Retina (tissue), 1 donor: ENCODE results near the gene ZFHX3.

Experiments used
- DNase-seq: peaks from one replicate; pipeline ENCODE4 v3.0.0-alpha.2; 2016

The ZFHX3 gene

DNA sequence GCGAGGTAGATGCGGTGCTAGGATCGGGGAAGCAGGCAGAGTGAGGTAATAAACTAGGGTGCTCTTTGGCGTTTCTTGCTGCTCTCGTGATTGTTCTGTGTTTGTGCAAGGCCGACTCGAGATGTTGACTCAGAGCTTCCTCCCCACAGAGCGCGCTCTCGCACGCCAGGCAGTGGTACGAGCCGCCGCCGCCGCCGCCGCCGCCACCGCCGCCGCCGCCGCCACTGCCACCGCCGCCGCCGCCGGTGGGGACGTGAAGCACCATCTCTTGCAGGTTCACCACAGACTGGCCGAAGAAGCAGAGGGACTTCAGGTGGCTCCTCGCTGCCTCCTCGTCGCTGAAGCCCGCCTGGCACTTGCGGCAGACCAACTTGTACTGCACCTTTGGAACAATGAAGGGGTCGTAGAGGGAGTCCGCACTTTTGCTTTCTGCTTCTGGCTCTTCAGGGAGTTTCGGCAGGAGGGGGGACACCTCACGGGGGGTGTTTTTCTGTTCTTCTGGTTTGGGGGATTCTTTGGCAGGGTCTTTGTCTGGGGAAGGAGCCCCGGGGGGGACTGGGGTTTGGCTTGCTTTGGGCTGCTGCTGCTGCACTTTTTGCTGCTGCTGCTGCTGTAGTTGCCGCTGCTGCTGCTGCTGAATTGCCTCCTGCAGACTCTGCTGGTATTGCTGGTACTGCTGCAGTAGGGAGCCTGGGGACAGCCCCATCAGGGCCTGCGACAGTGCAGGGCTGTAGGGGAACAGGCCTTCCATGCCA lies 260.2 kb downstream of the ZFHX3 start:
- DNase-seq, result peak; percentile 81

DNA sequence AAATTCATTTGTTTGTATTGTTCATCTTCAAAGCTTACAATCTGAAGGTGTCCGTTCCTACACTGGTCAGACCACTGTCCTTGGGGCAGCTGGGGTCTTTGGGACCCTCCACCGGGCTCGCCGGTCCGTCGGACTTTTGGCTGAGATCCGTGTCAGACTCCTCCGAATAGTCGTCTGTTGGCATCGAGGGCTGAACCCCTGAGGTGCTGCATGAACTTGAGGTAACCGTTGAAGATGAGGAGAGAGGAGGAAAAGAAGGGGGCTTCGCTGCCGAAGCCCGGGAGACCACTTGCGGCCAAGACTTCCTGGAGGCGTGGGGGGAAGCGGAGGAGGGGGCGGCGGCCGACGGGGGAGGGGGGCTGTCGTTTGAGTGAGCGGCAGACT lies 260.8 kb downstream of the ZFHX3 start:
- DNase-seq, result peak; percentile 61

DNA sequence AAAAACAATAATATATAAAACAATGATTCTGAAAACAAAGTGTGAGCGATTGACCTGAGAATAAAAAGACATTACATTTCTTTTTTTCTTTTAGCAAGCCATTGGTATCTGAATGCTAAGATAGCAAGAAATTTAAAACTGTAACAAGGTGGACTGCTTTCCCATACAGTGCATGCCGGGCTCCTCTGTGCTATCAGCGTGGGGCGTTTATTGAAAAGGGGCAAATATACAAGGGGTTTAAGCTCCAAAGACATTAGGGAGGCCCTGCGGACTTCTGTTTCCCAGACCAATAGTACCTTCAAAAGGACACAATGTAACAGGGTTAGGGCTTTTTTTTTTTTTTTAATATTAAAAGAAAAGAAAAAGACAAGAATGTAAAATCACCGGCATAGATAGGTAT lies 261.3 kb downstream of the ZFHX3 start:
- DNase-seq, result no peak

DNA sequence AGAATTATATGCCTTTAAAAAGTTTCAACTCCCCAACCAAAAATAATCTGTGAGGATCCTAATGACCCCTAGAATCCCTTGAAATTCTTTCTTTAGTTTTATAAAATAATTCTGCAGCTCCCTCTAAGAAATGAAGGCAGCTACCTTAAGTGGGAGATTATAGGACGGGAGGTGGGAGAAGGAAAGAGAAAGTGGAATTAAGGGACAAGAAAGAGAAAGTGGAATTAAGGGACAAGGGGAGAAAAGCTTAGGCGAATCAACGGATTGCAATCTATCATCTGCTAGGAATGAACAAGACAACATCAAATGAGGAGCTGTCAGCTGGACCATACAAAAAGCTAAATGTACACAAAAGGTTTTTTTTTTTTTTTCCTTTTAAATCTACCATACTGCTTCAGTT lies 262.0 kb downstream of the ZFHX3 start:
- no peak for DNase-seq

DNA sequence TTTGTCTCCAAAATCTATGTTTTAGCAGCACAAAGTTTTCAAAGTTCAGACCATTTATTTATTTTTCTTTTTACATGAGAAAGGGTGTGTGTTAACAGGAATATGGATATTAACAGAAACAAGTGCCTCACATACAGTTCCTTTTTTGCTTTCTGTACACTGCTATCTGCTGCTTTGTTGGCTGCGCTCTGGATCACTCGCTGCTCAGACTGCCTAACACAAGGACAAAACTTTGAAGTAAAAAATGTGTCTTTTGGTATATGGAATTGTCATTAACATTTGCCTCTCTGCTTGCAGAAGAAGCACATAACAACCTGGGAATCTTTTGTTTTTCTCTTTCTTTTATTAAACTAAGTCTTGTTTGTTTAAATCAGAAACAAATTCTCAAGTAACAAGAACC lies 262.8 kb downstream of the ZFHX3 start:
- DNase-seq, result no peak

DNA sequence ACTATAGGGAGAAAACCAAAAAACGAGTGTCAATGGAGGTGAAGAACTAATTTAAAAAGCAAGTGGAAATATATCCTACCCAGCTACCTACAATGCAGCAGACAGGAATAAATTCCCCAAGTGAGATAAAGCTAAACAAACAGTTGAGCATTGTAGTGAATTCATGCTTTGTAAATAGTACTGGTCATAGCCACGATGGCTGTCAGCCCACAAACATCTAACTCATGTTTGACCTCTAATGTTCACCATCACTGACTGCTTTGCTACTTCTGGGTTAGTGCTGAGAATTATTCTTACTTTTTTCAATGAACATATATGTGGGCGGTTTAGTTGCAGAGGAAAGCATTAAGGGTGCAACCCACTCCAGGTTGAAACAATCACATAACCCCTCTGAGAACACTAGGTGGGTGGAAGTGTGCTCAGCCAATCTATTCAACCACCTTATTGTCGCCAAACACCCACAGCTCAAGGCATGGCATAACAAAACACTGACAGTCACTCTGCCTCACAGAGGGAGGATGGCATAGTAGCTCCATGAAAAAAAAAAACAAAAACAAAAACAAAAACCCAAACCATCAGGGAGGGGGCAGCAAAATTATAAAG lies 264.1 kb downstream of the ZFHX3 start:
- no peak for DNase-seq

DNA sequence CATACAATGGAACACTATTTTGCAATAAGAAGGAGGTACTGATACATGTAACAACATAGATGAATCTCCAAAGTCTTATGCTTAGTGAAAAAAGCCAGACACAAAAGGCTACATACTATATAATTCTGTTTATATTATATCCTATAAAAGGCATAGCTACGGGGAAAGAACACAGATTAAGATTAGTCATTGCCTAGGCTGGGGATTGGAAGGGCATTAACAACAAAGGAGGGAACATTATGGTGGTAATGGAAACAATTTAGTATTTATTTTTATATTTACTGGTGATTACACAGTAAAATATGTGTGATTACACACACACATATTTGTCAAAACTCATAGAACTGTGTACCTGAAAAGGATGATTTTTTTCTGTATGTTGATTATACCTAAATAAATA lies 278.1 kb downstream of the ZFHX3 start:
- no peak for DNase-seq

DNA sequence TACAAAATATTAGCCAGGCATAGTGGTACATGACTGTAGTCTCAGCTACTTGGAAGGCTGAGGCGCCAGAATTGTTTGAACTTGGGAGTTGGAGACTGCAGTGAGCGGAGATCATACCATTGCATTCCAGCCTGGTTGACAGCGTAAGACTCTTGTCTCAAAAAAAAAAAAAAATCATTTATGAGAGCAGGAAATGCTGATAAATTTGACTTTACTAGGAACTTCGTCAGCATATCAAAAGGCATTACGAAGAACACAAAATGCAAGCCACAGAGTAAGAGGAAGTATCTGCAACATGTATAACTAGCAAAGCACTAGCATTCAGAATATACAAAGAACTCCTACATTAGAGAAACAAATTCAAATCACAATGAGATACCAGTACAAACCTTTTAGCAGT lies 279.3 kb downstream of the ZFHX3 start:
- no peak for DNase-seq

DNA sequence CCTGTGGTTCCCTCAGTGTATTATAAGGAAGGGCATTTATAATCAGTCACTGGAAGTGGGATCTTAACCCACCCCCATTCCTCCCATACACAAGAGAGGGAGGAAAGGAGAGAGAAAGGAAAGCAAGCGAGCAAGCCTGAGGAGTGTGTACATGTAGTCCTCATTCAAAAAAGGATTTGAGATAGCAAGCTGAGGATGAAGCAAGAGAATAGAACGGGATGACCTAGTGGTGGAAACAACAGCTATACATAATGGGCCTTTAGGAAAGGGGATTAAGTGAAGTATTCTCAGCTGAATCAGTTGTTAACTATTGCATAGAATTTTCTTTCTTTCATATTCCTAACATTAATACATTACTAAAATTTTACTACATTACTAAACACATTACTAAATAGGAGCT lies 281.4 kb downstream of the ZFHX3 start:
- no peak for DNase-seq

DNA sequence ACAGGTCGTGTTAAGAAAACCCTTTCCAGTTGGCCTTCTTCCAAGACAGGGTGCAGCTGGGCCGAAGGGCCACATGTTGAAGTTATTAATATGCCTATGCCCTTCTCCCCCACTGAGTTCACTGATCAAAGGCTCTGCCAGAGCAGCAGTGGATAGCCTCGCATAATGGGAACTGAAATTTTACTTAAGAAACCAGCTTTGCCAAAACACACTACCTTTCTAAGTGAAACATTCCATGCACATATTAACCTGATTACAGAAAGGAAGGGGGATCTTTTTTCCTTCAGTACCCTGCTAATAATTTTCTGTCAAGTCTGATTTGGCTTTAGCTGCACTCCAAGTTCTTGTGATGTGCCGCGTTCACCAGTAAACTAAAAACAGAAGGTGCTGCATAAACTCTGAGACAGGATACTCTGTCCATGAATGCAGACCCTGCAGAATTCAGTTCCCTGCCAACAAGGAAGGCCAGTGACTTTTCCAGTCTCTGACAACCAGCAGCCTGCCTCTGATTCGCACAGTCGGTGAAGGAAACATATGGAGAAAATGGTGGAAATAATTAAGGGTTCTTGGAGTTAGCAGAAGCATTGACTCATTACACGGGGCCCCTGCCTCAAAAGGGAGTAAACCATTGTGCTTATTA lies 283.8 kb downstream of the ZFHX3 start:
- DNase-seq, result peak; percentile 30

DNA sequence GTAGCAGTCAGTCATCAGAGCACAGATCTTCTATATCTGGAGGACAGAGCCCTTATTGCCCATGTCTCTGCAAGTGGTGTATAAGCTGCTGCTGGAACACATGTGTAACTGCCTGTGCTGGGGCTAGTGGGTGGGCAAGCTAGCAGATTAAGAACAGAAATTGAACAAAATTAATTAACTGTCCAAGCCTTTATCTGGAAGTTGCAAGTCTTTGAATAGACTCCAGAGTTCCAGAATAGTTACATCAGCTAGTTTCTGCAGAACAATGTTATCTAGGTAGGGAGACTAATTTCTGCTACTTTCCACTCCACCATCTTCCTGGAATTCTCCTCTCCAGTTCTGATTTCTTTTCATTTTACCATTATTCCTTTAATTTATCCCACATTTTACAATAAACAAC lies 287.3 kb downstream of the ZFHX3 start:
- DNase-seq, result no peak

DNA sequence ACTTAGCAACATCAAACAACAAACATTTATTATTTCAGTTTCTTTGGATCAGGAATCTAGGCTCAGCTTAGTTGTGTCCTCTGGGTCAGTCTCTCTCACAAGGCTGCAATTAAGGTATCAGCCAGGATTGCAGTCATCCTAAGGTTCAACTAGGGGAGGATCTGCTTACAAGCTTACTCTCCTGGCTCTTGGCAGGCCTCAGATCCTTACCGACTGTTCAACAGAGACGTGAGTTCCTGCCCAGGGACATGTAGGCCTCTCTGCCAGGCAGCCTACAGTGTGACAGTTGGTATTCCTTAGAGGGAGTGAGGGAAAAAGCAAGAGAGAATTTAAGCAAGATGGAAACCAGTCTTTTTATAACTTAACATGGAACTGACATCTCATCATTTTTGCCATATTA lies 294.0 kb downstream of the ZFHX3 start:
- DNase-seq, result no peak

DNA sequence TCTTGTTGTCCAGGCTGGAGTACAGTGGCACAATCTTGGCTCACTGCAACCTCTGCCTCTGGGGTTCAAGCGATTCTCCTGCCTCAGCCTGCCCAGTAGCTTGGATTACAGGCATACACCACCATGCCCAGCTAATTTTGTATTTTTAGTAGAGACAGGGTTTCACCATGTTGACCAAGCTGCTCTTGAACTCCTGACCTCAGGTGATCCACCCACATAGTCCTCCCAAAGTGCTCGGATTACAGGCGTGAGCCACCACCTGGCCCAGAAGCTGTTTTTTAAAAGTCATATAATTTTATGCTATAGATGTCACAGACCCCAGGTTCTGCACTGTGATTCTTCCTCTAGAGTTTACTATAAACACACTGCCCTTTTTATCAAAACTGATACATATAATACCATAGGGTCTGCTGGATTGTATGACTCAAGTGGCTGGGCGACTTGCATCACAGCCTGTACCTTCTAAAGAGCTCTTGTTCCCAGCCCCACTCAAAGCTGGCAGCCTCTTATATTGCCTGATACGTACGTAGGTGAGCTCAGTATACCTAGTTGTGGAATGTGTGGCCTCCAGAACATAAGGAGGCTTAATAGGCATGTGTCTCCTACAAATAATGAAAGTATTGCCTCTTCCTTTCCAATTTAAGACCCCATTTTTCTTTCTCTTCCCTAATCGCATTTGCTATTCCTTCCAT lies 295.8 kb downstream of the ZFHX3 start:
- DNase-seq, result no peak

DNA sequence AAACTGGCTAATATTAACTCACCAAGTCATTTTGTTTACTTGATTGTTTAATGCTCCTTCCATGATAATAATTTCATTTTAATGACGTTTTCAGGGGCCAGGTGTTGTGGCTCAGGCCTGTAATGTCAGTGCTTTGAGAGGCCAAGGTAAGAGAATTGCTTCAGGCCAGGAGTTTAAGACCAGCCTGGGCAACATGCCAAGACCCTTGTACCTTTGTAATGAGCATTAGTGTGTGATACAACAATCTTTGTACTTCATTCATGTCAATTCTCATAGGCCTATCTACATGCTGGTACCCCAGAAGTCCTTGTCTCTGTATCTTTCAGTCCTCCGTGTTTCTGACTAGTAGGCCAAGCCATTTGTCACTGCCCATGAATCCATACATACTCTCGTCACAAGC lies 296.9 kb downstream of the ZFHX3 start:
- no peak for DNase-seq

DNA sequence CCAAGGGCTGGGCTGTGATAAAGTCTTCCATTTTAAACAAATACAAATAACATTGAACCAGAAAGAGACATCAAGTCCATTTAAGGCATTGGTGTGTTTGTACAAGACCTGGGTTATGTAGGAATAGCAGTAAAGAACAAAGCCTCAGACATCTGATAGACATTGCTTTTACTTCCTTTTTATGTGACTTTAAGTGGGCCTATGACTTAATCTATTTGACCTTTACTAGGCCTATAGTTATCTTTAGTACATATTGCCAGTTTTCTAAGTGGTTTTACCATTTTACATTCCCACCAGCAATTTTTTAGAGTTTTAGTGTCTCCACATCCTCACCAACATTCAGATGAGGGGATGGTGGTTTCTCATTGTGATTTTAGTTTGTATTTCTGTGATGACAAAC lies 298.8 kb downstream of the ZFHX3 start:
- no peak for DNase-seq

DNA sequence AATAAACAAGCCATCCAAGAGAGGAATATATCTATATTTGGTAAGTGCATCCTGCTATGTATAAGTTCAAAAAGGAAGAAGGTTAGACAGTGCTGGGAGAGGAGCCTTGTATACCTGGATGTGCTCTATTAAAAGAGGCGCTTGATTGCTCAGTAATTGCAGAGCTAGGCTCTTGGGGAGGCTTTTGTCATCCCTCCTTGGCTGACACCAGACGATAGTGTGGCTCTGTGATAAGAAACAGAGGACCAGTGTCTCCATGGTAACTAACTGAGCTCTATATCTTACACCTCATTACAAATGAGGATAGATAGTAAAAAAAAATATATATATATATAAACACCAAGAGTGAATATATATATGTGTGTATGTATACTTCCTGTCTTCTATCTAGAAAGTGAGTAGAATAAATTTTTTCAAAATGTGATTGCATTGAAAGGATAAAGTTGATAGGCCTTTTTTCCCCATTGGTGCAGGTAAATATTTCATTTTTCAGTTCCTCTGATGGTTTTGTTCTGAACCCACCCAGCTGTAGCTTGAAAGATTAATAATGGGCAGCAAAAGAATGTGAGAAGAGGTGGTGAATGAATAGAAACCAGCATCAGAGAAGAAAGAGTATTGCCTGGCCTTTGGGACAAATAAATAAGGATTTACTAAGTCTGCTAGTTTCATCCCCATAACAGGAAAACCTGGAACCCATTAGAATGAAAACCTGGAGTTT lies 303.7 kb downstream of the ZFHX3 start:
- DNase-seq, result no peak

DNA sequence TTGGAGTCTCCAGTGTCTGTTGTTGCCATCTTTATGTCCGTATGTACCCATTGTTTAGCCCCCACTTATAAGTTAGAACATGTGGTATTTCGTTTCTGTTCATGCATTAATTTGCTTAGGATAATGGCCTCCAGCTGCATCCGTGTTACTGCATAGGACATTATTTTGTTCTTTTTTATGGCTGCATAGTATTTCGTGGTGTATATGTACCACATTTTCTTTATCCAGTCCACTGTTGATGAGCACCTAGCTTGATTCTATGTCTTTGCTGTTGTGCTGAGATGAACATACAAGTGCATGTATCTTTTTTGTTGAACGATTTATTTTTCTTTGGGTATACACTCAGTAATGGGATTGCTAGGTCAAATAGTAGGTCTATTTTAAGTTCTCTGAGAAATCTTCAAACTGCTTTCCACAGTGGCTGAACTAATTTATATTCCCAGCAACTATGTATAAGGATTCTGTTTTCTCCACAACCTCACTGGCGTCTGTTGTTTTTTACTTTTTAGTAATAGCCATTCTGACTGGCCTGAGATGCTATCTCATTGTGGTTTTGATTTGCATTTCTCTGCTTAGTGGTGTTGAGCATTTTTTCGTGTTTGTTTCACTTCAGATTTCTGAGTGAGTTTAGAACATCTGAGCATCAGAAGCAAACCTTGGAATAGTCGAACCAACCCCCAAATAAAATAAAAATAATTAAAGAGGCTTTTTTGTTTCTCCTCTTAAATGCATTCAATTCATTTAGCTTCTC lies 304.7 kb downstream of the ZFHX3 start:
- DNase-seq, result no peak

DNA sequence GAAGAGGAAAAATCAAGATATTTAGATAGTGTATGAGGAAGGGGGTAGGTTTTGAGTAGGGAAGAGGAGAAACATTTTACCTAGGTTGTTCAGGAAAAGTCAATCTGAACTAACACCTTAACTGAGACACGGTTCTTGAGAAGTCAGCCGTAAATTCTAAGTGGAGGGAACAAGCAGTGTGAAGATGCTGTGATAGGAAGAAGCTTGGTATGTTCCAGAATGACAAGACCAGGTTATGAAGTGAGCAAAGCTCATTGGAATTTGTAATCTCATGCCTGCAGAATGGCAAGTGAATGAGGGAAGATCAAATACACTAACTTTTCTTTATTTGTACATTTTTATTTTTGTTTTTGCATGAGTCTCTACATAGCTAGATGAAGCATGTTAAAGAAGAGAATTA lies 307.6 kb downstream of the ZFHX3 start:
- DNase-seq, result no peak

DNA sequence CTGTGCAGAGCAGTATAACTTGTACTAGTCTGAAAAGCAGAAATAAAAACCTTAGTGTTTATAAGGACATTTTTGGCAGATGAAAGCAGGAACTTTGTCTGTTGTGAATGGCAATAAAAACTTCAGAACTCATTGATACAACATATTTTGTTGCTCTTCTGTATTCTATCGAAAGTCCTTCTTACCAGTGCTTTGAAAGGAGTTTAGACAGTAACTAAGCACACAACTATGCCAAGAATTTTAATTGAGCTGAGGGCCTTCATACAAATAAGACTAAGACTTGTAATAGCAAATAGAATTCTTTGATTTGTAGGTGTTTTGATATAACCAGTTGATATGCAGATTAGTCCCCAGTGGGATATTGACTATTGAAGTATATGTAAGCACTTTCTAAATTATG lies 308.4 kb downstream of the ZFHX3 start:
- no peak for DNase-seq

DNA sequence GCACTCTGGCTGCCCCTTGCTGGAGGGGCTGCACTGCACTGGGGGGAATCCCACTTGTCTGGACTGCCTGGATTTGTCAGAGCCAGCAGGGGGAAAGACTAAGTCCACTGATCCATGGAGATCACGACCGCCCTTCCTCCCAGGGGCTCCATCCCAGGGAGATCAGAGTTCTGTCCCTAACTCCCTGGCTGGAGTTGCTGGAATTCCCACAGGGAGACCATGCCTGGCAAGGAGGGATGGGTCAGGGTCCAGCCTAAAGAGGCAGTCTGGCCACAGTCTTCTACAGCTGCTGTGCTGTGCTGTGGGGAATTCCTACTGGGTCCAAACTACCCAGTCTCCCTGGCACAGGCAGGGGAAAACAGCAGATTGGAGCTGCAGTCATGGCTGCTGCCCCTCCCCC lies 311.9 kb downstream of the ZFHX3 start:
- DNase-seq, result no peak
